ENCODE measurements around the gene DEUP1.

DNA sequence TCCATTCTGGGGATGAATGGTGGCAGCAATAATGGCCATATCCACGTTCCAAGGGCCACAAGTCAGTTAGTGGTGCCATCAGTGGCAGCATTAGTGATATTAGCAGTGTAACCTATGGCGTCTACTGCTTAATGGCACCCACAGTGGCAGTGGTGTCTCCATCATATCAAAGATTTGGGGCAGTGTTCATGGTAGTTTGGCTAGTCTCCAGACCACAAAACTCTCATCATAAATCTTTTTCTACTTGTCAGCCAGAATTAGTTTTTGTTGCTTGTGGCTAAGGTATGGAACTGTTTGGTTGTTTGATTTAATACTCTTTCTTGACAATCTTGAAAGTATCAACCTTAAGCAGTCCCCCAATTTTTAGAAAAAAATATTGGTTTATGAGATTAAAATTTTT is 45.1 kb upstream of the DEUP1 start:
- TF ChIP-seq, protein P1, sequence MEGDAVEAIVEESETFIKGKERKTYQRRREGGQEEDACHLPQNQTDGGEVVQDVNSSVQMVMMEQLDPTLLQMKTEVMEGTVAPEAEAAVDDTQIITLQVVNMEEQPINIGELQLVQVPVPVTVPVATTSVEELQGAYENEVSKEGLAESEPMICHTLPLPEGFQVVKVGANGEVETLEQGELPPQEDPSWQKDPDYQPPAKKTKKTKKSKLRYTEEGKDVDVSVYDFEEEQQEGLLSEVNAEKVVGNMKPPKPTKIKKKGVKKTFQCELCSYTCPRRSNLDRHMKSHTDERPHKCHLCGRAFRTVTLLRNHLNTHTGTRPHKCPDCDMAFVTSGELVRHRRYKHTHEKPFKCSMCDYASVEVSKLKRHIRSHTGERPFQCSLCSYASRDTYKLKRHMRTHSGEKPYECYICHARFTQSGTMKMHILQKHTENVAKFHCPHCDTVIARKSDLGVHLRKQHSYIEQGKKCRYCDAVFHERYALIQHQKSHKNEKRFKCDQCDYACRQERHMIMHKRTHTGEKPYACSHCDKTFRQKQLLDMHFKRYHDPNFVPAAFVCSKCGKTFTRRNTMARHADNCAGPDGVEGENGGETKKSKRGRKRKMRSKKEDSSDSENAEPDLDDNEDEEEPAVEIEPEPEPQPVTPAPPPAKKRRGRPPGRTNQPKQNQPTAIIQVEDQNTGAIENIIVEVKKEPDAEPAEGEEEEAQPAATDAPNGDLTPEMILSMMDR (conservative IDR thresholded peaks at IDR 0.05), result no peak
- TF ChIP-seq ZFX (IDR thresholded peaks at IDR 0.05), result no peak

Measured in C4-2B (cell line).